ENCODE results near the gene SLIRP. TPM values are rescaled to one million over a fixed set of nuclear protein-coding genes. Genes with fewer than 3 reads are reported as not detected.
"Not testable (repeated sequence)": the region's sequence is repeated elsewhere in the genome, so short reads cannot be mapped to it uniquely, and the experiment has no call there.

The SLIRP gene
- total RNA-seq, 1 donor from 2014 or later: 59.6 TPM

DNA sequence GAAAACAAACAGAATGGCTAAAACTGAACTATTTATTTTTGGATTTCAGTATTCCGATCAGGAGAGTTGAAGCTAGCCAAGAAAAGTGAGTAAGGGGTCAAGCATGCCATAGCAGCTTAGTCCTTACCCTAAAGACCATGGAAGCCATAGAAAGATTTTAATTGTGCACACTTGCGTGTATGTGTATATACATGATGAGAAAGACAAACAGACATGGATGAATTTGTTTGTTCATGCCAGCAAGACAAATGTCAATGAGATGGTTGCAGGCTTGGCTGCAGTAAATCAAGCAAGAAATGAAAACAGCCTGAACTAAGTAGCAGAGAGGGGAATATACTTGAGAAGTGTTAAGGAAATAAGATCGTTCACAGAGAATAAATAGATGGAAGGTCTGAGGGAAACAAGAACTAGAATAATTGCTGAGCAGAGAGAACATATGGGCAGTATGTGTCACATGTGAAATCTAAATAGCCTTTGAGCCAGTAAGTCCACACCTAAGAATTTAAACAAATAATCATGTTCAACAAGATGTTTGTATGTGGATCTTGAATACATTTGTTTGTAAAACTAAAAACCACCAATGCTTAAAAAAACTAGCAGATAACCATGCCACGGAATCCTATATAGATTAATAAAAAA is 38.3 kb downstream of the SLIRP start:
- DNase-seq: no peak

DNA sequence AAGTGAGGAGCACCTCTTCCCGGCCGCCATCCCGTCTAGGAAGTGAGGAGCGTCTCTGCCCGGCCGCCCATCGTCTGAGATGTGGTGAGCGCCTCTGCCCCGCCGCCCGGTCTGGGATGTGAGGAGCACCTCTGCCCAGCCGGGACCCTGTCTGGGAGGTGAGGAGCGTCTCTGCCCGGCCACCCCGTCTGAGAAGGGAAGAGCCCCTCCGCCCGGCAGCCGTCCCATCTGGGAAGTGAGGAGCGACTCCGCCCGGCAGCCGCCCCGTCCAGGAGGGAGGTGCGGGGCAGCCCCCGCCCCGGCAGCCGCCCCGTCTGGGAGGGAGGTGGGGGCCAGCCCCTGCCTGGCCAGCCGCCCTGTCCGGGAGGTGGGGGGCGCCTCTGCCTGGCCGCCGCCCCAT is 39.5 kb downstream of the SLIRP start:
- DNase-seq: not testable (repeated sequence)

DNA sequence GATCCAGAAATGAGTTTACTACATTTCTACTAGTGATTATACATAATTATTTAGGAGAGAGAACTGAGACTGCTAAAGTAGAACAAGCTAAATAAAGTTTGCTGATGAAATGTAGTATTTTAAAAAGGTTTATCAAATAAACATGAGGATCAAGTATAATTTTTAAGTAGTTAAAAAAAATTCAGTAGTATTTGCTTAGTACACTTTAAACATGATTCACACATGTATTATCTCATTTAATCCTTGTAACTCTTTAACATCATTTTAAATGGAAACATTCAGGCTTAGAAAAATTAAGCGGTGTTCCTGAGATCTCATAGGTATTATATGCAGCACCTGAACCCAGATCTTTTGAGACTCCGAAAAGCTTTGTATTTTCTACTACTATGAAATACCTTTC is 44.4 kb downstream of the SLIRP start:
- DNase-seq: no peak

DNA sequence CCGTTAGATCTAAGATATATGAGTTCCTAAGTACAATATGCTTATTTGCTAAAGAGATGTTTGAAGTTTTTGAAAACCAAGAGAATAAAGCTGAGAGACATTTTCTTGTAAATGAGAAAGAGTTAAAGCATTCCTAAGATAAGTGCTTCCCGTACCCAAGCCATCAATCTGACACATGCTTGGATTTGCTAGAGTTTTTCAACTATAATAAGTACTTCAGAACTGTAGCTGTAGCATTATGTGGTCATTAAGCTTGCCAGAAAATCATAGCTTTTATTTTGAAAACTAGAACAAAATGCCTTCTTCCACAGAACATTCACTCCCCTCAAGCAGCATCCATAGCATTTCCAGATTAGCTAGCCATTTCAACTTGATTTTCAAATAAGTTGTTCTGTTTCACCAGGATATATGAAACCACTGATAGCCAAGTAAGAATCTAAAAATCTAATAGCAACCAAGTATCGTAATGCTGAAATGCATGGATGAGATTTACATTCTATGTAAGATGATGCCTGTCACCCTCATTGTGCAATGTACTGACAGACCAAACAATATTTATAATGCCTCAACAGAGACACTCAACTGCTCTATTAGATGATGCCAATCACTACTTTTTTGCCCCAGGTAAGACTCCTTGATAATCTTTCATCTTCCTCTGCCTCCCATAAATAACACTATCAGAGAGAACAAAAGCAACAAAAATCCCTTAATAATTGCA is 45.1 kb downstream of the SLIRP start:
- DNase-seq: no peak

DNA sequence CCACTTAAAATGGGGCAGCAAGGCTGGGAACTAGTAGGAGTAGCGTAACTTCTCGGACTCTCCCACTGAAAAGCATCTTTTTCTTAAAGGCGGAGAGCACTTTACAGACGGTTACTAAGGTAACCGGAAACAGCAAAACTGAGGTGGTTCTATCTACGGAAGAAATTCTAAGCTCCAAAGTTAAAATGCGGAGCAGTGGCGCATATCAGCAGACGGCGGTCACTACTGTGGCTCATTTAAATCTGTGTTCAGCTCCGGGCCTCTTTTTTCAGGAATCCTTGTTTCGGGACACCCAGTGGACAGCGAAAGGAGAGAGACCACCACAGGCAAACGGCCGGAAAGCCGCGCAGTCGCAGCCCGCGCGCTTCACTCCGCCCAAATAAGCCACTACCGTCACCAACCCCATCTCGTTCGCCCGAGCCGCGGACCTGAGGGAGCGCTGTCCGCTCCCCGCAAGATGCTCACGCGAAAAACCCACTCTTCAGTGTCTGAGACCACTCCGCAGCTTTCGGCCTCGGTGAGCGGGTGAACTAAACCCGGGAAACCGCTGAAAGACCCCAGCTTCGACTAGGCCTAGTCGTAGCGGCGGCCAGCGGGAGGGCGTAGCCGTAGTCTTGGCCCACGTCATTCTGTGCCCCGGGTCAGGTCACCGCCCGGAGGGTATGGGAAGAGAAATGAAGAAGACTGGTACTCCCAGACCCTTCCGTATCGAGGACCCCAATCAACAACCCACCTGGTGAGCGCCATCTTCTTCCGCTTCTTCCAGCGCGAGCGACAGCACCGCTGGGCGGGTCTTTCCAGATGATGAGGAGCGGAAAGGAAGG is 52.7 kb downstream of the SLIRP start, which contains the start of gene SNW1:
SNW1 (minus strand) TSS at position 776 of the 824 bp plus-strand sequence; CDS start at position 747, 29 bp downstream.
- DNase-seq: peak; percentile 89

DNA sequence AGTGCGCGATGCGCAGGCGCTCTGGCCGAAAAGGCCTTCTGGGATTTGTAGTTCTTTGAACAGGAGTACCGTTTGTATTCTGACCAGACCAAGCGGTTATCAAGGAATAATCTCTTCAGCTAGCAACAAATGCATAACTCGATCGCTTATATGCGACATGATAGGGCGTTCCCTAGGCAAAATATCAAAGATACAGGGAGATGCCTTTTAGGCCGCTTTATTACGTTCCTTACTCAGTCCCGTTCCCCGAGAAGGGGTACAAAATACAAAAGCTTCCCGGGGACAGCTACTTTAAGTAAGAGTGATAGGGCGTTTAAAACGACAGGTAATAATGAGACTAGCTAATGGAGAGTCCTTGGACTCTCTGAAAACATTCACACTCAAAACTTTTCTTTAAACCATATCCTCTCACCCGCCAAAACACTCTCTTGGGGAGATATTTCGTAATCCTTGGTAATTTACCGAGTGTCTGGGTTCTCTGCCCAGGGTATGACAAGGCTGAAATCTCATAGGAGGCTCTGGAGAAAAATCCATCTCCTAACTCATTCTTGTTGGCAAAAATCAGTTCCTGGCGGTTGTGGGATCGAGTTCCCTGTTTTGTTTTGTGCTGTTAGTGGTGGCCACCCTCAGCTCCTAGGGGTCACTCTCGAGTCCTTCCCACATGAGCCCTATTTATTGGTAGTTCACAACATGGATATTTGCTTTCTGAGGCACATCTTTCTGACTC is 53.5 kb downstream of the SLIRP start:
- DNase-seq: no peak

DNA sequence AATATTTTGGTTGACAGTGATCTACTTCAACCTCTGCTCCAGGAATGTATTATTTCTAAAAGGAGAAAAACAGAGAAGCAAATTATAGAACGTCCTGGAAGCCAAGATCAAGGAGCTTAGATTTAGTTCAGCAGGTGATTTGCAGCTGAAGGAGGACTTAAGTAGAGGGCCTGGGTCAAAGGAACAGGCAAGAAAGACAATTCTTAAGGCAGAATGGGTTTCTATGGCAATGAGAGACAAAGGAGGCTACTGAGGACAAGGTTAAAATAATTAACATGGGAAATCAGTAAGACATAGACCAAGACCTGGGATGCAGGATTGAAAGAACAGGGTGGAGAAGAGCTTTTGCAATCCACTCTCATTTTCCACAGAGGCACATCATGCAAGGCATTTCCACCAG is 55.4 kb downstream of the SLIRP start:
- DNase-seq: no peak

DNA sequence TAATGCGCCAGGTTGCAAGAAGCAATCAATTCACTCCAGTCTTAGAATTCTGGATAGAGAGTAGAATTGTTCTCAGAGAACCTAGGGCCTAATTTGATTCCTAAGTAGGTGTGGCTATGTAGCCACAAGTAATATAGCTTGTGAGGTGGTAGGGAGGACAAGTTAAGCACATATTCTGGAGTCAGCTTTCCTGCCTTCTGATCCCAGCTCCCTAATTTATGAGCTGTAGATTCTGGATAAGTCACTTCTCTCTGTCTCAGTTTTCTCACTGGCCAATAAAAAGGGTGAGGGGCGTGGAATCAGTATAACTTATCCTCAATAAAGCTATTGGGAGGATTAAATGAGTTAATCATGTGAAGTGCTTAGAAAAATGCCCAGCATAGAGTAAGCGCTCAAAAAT is 56.1 kb downstream of the SLIRP start:
- DNase-seq: no peak

Other genes with a start within 250 kb of the SLIRP start
- gene ISM2, start 209.3 kb upstream of the SLIRP start, total RNA-seq: 0.78 TPM
- gene SPTLC2, start 91.5 kb upstream of the SLIRP start, total RNA-seq: 29.2 TPM
- 12.2 TPM for gene ALKBH1, start 80 bp upstream of the SLIRP start, total RNA-seq
- gene SNW1, start 53.1 kb downstream of the SLIRP start, total RNA-seq: 57.9 TPM
- 9.4 TPM for gene ADCK1, start 92.0 kb downstream of the SLIRP start, total RNA-seq